ENCODE results near the gene LYSMD2.

The LYSMD2 gene

DNA sequence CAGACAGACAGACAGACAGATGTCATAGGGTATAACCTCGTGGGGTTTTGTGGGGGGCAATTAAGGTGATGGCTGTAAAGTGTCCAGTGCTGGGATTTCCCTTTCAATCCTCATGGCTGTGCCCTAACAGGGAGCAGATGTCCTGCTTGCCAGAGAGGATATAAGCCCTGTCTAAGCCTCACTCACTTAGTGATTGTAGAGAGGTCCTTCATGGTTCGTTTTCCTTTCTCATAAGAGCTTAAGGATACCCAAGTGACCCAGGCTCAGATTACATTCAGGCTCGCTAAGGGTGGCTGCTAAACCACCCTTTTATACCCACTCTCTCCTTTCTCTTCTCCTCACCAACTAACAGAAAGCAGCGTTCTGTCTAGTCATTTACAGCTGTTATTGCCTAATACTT is 19.2 kb downstream of the LYSMD2 start:
- H3K27me3 Mint-ChIP-seq: no peaks in the 10 kb centered on the region
- H3K9me3 Mint-ChIP-seq: no peaks in the 10 kb centered on the region
- peaks cover 15% of the 10 kb centered on the region for H3K4me1 Mint-ChIP-seq
- no peak overlapping the region for H3K27ac Mint-ChIP-seq
- no peak for DNase-seq
- ATAC-seq: no peak
- H3K4me3 Mint-ChIP-seq: no peak overlapping the region
- peaks cover 14% of the 10 kb centered on the region for H3K36me3 Mint-ChIP-seq (ENCODE audit: low read depth)

DNA sequence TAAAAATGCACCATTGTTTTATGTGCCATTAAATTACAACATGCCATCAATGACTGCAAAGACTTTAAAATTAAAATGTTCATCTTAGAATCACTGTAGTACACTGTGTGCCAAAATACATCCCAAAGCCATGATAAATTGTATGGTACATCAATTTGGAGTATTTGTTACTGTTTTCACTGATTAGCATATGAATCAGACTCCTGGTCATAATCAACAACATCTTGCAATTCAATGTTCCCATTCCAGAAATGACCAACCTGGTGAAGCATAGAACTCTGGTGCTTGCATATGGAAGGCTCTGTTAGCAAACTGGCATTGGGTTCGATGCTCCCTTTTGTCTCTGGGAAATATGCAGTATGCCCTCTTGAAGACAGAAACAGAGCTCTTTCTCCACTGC is 22.5 kb downstream of the LYSMD2 start:
- Mint-ChIP-seq H3K4me3 (no peak overlapping the region), H3K27ac (no peak overlapping the region), H3K27me3 (no peaks in the 10 kb centered on the region), H3K9me3 (no peaks in the 10 kb centered on the region), H3K36me3 (ENCODE audit: low read depth) (no peaks in the 10 kb centered on the region), H3K4me1 (peaks cover 1% of the 10 kb centered on the region)
- DNase-seq: no peak
- ATAC-seq: no peak

DNA sequence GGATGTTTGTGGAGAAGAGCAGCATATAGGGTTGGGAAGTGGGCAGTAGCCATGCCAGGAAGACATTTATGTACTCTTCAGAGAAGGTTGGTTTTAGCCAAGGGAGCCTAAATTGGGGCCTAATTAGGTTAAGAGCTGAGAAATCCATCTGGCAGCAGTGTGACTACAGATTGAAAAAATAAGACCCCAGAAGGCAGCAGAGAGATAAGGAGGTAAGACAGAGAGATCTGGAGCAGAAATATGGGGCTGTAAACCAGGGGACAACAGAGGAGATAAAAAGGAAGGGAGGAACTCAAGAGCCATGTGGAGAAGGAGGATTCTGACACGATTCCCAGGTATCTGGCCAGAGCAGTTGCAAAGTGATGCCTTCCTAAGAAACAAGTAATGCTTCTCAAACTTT is 23.3 kb downstream of the LYSMD2 start:
- H3K9me3 Mint-ChIP-seq: no peaks in the 10 kb centered on the region
- H3K27me3 Mint-ChIP-seq: no peaks in the 10 kb centered on the region
- no peak overlapping the region for H3K4me3 Mint-ChIP-seq
- peaks cover 1% of the 10 kb centered on the region for H3K4me1 Mint-ChIP-seq
- no peak for ATAC-seq
- DNase-seq: no peak
- H3K36me3 Mint-ChIP-seq (ENCODE audit: low read depth): no peaks in the 10 kb centered on the region
- H3K27ac Mint-ChIP-seq: no peak overlapping the region

DNA sequence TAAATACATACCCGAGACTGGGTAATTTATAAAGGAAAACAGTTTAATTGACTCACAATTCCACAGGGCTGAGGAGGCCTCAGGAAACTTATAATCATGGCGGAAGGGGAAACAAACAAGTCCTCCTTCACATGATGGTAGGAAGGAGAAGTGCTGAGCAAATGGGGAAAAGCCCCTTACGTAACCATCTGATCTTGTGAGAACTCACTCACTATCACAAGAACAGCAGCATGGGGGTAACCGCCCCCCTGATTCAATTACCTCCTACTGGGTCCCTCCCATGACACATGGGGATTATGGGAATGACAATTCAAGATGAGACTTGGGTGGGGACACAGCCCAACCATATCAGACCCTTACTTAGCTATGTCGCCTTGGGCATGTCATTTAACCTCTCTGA is 28.4 kb downstream of the LYSMD2 start:
- H3K4me3 Mint-ChIP-seq: no peak overlapping the region
- DNase-seq: no peak
- H3K36me3 Mint-ChIP-seq (ENCODE audit: low read depth): no peaks in the 10 kb centered on the region
- ATAC-seq: no peak
- peaks cover 2% of the 10 kb centered on the region for H3K27me3 Mint-ChIP-seq
- no peaks in the 10 kb centered on the region for H3K4me1 Mint-ChIP-seq
- H3K9me3 Mint-ChIP-seq: no peaks in the 10 kb centered on the region
- H3K27ac Mint-ChIP-seq: no peak overlapping the region

DNA sequence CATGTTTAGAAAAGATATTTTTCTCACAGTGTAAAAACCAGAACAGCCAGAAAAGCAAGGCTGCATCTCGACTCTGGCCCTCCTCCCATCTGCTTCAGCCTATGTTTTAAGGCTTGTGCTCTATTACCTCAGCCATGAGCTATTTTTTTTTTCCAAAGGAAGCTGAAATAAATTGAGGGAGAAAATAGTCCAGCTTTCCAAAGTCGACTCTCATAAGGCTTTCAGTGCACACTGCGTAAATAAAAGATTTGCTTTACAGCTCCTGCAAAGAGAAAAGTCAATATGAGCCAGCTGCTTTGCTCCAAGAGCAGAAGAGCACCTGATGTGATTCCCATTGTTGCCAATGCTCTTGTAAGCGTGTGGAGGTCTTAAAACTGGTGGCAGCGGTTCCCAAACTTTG is 29.4 kb downstream of the LYSMD2 start:
- Mint-ChIP-seq H3K4me1 (no peaks in the 10 kb centered on the region), H3K9me3 (no peaks in the 10 kb centered on the region), H3K27ac (no peak overlapping the region), H3K4me3 (no peak overlapping the region), H3K36me3 (ENCODE audit: low read depth) (no peaks in the 10 kb centered on the region), H3K27me3 (peaks cover 5% of the 10 kb centered on the region)
- DNase-seq (no peak), ATAC-seq (no peak)

DNA sequence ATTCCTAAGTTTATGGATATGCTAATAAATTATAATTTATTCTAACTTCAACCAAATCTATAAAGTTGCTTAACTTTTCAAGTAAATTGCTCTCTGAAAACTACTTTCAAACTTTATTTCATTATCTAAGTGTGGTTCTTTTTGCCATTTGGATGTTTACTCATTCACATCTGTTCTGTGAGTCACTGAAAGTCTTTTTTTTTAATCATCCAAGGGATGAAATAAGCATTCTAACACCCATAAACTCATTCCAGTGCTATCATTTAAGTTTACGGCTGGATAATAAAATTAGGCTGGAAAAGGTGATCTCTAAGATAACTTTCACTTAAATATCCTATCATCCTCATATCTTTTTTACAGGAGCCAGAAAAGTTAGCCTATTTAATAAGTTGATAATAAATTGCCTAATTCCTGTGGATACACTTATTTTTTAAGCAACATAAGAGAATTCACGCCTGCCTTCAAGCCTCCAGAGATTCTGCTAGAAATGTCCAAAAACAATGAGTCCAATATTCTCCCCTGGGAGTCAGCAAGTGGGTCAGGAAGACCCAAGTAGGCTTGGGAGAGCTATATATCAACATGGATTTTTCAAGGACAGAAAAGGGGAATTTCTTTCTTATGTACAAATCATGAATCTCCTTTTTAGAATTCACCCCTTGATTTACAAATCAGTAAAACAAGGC is 30.4 kb downstream of the LYSMD2 start:
- DNase-seq (no peak), ATAC-seq (no peak)
- no peak overlapping the region for H3K27ac Mint-ChIP-seq
- H3K9me3 Mint-ChIP-seq: no peaks in the 10 kb centered on the region
- peaks cover 5% of the 10 kb centered on the region for H3K27me3 Mint-ChIP-seq
- no peaks in the 10 kb centered on the region for H3K36me3 Mint-ChIP-seq (ENCODE audit: low read depth)
- no peak overlapping the region for H3K4me3 Mint-ChIP-seq
- H3K4me1 Mint-ChIP-seq: no peaks in the 10 kb centered on the region

DNA sequence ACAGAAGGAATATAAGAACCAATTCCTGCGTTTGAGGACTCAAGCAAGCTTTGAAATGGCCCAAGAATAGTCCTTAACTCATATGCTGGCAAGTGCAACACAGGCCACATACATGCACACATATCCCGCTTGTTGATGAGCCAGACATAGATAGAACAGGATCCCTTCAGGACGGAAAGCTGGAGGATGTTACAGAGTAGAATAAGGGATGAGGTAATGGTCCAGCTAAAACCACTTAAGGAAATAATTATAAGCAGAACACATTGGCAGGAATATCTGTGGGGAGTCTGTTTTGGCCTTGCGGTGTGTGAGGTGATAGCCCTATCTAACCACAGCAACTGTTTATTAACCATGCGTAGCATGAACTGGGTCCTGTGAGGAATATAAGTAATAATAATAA is 31.2 kb downstream of the LYSMD2 start:
- H3K27ac Mint-ChIP-seq: no peak overlapping the region
- H3K36me3 Mint-ChIP-seq (ENCODE audit: low read depth): no peaks in the 10 kb centered on the region
- H3K27me3 Mint-ChIP-seq: peaks cover 5% of the 10 kb centered on the region
- no peaks in the 10 kb centered on the region for H3K4me1 Mint-ChIP-seq
- ATAC-seq (no peak), DNase-seq (no peak)
- H3K4me3 Mint-ChIP-seq: no peak overlapping the region
- no peaks in the 10 kb centered on the region for H3K9me3 Mint-ChIP-seq

DNA sequence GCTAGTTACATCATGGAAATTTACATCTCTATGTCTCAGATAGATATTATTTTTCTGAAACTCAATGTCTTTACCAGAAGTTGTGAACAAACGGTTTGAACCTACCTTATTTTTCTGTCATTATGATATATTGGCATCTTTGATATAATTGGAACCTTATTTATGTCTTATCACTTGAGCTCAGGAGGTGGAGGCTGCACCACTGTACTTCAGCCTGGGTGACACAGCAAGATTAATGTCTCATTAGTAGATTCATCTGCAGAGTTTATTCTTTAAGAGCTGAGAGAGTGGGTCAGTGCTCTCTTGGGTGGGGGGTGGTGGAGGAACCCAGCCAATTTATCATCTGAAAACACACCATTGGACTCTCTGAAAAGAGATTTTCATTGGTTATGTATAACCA is 34.7 kb downstream of the LYSMD2 start:
- Mint-ChIP-seq H3K9me3 (no peaks in the 10 kb centered on the region), H3K36me3 (ENCODE audit: low read depth) (no peaks in the 10 kb centered on the region), H3K4me3 (no peak overlapping the region), H3K27me3 (peaks cover 11% of the 10 kb centered on the region), H3K27ac (no peak overlapping the region), H3K4me1 (no peaks in the 10 kb centered on the region)
- DNase-seq (no peak), ATAC-seq (no peak)

DNA sequence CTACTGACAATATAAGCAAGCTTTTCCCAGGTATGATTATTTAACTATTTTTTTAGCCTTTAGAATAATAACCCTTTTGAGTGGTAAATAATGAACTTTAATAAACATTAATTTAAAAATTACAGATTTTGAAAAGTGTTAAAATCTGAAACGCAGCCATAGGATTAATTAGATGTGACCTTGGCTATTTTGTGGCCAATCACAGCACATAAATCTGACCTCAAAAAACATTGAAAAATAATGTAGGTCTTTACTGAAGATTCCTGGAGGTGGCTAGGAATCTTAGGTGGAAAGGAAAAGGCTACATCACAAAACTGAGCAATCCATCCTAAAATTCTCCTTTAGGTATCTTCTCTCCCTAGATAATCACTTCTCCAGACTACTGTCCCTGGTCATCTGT is 38.1 kb downstream of the LYSMD2 start:
- no peak overlapping the region for H3K4me3 Mint-ChIP-seq
- no peaks in the 10 kb centered on the region for H3K9me3 Mint-ChIP-seq
- no peaks in the 10 kb centered on the region for H3K36me3 Mint-ChIP-seq (ENCODE audit: low read depth)
- ATAC-seq (no peak), DNase-seq (no peak)
- H3K27ac Mint-ChIP-seq: no peak overlapping the region
- peaks cover 12% of the 10 kb centered on the region for H3K27me3 Mint-ChIP-seq
- H3K4me1 Mint-ChIP-seq: no peaks in the 10 kb centered on the region

DNA sequence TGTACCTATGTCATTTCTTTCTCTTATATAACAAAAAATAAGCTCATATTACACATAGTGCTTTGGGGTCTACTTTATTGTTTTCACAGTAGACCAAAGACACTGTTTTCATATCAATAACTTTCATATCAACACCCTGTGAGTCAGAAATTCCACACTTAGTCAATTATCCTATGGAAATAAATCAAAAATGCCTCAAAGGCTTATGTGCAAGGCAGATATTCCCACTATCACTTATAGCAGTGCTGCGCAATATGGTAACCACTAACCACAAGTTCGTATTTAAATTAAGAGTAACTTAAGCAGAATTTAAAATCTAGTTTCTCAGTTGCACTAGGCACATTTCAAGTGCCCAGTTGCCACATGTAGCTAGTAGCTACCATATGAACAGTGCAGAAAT is 40.3 kb downstream of the LYSMD2 start:
- H3K9me3 Mint-ChIP-seq: no peaks in the 10 kb centered on the region
- ATAC-seq: no peak

DNA sequence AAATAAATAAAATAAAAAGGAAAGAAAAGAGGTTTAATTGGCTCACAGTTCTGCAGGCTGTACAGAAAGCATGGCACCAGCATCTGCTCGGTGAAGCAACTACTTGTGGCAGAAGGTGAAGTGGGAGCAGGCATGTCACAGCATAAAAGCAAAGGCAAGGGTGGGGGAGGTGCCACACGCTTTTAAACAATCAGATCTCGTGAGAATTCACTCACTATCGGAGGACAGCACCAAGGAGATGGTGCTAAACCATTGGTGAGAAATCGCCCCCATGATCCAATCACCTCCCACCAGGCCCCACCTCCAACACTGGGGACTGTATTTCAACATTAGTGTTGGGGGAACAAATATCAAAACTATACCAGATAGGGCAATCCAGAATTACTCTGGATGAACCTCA is 40.9 kb downstream of the LYSMD2 start:
- ATAC-seq (no peak), DNase-seq (no peak)
- Mint-ChIP-seq H3K4me1 (peaks cover 9% of the 10 kb centered on the region), H3K9me3 (no peaks in the 10 kb centered on the region), H3K27ac (no peak overlapping the region), H3K4me3 (no peak overlapping the region), H3K36me3 (ENCODE audit: low read depth) (no peaks in the 10 kb centered on the region), H3K27me3 (peaks cover 14% of the 10 kb centered on the region)

More for the DNA sequence above, 40.3 kb downstream of the LYSMD2 start:
- Mint-ChIP-seq H3K4me3 (no peak overlapping the region), H3K4me1 (peaks cover 3% of the 10 kb centered on the region), H3K36me3 (ENCODE audit: low read depth) (no peaks in the 10 kb centered on the region), H3K27me3 (peaks cover 14% of the 10 kb centered on the region), H3K27ac (no peak overlapping the region)
- no peak for DNase-seq

DNA sequence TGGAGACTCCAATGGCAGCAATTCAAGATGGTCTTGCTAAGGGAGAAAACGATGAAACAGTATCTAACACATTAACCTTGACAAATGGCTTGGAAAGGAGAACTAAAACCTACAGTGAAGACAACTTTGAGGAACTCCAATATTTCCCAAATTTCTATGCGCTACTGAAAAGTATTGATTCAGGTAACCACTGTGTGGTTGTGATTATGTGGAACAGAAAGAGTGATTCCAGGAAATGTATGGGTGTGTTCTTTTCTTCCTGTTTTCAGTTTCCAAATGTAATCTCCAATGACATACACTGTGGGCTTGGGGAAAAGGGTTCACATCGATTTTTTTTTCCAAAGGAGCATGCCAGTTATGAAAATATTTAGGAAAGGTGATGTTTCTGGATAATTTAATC is 45.3 kb downstream of the LYSMD2 start:
- no peaks in the 10 kb centered on the region for H3K9me3 Mint-ChIP-seq
- no peak for ATAC-seq
- H3K4me3 Mint-ChIP-seq: no peak overlapping the region
- H3K27me3 Mint-ChIP-seq: peaks cover 22% of the 10 kb centered on the region
- H3K36me3 Mint-ChIP-seq (ENCODE audit: low read depth): no peaks in the 10 kb centered on the region
- no peak for DNase-seq
- H3K27ac Mint-ChIP-seq: no peak overlapping the region
- peaks cover 15% of the 10 kb centered on the region for H3K4me1 Mint-ChIP-seq

DNA sequence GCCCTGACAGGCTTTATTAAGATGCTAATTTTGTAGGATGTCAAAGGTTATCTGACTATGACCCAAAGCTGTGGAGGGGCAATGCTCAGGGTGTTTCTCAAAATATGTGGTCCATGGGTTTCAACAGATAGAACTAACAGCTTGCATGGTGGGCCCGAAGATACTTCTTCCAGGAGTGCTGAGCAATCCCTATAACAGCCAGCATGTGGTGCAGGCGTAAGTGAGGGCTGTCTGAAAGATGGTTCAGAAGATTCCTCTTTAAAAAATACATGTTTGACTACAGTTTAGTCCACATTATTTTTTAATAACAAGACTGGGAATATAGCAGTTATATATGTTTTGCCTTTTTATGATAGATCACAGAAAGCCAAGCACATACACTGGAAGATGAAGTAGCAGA is 48.6 kb downstream of the LYSMD2 start:
- H3K36me3 Mint-ChIP-seq (ENCODE audit: low read depth): no peaks in the 10 kb centered on the region
- ATAC-seq: no peak
- no peak overlapping the region for H3K27ac Mint-ChIP-seq
- no peak for DNase-seq
- peaks cover 37% of the 10 kb centered on the region for H3K27me3 Mint-ChIP-seq
- peaks cover 15% of the 10 kb centered on the region for H3K4me1 Mint-ChIP-seq
- H3K4me3 Mint-ChIP-seq: no peak overlapping the region
- no peaks in the 10 kb centered on the region for H3K9me3 Mint-ChIP-seq

DNA sequence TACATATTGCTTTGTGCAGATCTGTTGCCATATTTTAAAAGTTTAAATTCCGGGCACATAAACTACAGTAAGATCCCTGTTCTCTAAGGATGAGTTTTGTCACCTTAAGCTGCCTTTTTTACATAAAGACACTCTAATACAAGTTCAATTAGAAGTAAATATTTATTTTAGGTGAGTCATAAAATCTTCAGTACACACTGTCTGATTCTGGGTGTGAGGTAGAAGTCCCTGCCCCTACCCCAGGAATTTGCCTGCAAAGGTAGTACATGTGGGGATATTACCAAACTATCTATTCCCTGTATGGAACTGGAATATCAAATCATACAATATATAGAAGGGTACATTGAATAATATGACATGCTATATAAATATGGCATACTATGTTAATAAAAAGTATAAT is 49.9 kb downstream of the LYSMD2 start:
- Mint-ChIP-seq H3K27me3 (peaks cover 41% of the 10 kb centered on the region), H3K27ac (no peak overlapping the region), H3K36me3 (ENCODE audit: low read depth) (no peaks in the 10 kb centered on the region), H3K9me3 (no peaks in the 10 kb centered on the region), H3K4me3 (no peak overlapping the region), H3K4me1 (peaks cover 15% of the 10 kb centered on the region)
- ATAC-seq (no peak), DNase-seq (no peak)

DNA sequence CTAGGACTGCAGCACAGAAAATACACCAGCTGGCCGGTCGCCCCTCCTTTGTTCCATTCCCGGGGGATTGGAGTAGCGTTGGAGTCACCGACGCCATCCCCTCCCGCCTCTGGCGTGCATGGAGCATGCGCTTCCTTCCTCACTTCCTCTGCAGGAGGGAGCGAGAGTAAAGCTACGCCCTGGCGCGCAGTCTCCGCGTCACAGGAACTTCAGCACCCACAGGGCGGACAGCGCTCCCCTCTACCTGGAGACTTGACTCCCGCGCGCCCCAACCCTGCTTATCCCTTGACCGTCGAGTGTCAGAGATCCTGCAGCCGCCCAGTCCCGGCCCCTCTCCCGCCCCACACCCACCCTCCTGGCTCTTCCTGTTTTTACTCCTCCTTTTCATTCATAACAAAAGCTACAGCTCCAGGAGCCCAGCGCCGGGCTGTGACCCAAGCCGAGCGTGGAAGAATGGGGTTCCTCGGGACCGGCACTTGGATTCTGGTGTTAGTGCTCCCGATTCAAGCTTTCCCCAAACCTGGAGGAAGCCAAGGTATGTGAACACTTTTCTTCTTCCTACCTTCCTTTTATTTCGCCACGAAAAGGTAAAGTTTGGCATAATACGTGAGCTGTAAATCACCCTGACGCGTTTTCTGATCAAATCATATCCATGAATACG is 56.0 kb downstream of the LYSMD2 start, which contains the start of gene SCG3:
Gene SCG3 (plus strand): TSS at position 201 of the 661 bp plus-strand sequence. CDS start 253 bp downstream, at position 454.
- no peak within 1 kb of the TSS for H3K27ac Mint-ChIP-seq
- peak within 1 kb of the TSS; percentile 18 for H3K4me3 Mint-ChIP-seq
- H3K36me3 Mint-ChIP-seq (ENCODE audit: low read depth): no peaks in the 10 kb centered on the region
- H3K27me3 Mint-ChIP-seq: peaks cover 51% of the 10 kb centered on the region
- peaks cover 2% of the 10 kb centered on the region for H3K4me1 Mint-ChIP-seq
- H3K9me3 Mint-ChIP-seq: no peaks in the 10 kb centered on the region
- ATAC-seq: peak; percentile 88
- peak; percentile 80 for DNase-seq

Measured in activated naive CD8-positive, alpha-beta T cell treated with anti-CD3 and anti-CD28 coated beads, Interleukin-2, amount 50 U/mL, for 24 hours (primary cell).